Mucosa of descending colon (tissue), 3 donors: ENCODE data around the gene MTMR3. TPM values are rescaled to one million over a fixed set of nuclear protein-coding genes. Genes with fewer than 3 reads are reported as not detected.

Experiments
- ATAC-seq: fragments of 200-7000 bp; cut with Tn5 transposase; one replicate; pipeline ENCODE4 v1.9.1; 2020; ENCODE audit warnings: mild to moderate bottlenecking, moderate library complexity
- DNase-seq, 3 donors: peaks; one replicate each; pipeline ENCODE4 v3.0.0-alpha.2; 2020
- H3K36me3 ChIP-seq: fragments of 200-600 bp; one replicate; pipeline ENCODE4 v1.8.0; 2021; ENCODE audit warnings: low read depth, mild to moderate bottlenecking
- H3K4me1 ChIP-seq: fragments of 200-600 bp; one replicate; pipeline ENCODE4 v1.8.0; 2021; ENCODE audit warnings: low read depth, mild to moderate bottlenecking
- H3K4me3 ChIP-seq: fragments of 200-600 bp; one replicate; pipeline ENCODE4 v1.8.0; 2021; ENCODE audit warnings: mild to moderate bottlenecking
- H3K9me3 ChIP-seq: fragments of 200-600 bp; one replicate; pipeline ENCODE4 v1.8.0; 2021; ENCODE audit warnings: mild to moderate bottlenecking
- intact Hi-C, 2 donors: fragments of 100-400 bp; cut with DNase I in 1 of 2; cut with micrococcal nuclease in 1 of 2; formaldehyde crosslinking; loops; one replicate each; pipeline versions ENCODE4 v1.11.0 to v1.11.1; 2022; cut with DNase I, micrococcal nuclease
- total RNA-seq, 3 donors: library from RNA; stranded (reverse); fragmentation: NEBNext Ultra II Directional in 2 of 3; extraction: Animal tissue kit (Norgen Biotek cat#: 25700) in 2 of 3; gene quantifications; one replicate each; pipeline versions ENCODE4 v1.2.1 to v1.2.4, GENCODE V29; 2021 to 2023
- TF ChIP-seq, protein P1 (sequence below): fragments of 200-600 bp; IDR thresholded peaks from one replicate; pipeline ENCODE4 v1.8.0; 2022; ENCODE audit warnings: antibody characterized with exemption, mild to moderate bottlenecking
- donor health status: DM: no; HTN: no; CAD: no; lungs with moderate emphysema.
- donor health status: DM: no; HTN: no; CAD: no.
- donor health status: DM: no; HTN: yes; CAD: no.

The MTMR3 gene
- total RNA-seq, 3 donors from 2014 or later = 47.7 to 59.8 (median 54.4) TPM

DNA sequence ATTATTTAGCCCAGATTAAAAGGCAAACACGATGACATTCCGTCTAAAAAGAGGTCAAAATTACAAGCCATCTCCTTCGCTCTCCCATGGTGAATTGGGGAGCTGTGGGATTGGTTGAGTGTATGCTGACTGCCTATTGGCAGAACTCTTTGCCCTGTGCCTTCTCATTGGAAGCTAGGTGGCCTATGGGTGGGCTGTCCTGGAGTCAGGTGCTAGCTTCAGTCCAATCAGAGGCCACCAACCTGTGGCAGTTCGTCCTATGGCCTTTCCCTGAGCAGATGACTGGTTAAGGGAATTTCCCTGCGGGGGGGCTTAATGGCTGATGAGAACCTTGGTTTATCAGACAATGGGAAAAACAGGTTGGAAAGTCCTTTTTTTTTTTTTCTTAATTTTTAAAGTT lies 3.2 kb upstream of the MTMR3 start:
- no peak overlapping the region for H3K4me3 ChIP-seq
- no peaks in the 10 kb centered on the region for H3K36me3 ChIP-seq
- DNase-seq = no peak
- intact Hi-C loops = no loop called here
- TF ChIP-seq, protein P1, sequence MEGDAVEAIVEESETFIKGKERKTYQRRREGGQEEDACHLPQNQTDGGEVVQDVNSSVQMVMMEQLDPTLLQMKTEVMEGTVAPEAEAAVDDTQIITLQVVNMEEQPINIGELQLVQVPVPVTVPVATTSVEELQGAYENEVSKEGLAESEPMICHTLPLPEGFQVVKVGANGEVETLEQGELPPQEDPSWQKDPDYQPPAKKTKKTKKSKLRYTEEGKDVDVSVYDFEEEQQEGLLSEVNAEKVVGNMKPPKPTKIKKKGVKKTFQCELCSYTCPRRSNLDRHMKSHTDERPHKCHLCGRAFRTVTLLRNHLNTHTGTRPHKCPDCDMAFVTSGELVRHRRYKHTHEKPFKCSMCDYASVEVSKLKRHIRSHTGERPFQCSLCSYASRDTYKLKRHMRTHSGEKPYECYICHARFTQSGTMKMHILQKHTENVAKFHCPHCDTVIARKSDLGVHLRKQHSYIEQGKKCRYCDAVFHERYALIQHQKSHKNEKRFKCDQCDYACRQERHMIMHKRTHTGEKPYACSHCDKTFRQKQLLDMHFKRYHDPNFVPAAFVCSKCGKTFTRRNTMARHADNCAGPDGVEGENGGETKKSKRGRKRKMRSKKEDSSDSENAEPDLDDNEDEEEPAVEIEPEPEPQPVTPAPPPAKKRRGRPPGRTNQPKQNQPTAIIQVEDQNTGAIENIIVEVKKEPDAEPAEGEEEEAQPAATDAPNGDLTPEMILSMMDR = no peak
- H3K4me1 ChIP-seq = peaks cover 4% of the 10 kb centered on the region
- ATAC-seq = no peak
- H3K9me3 ChIP-seq = no peaks in the 10 kb centered on the region

DNA sequence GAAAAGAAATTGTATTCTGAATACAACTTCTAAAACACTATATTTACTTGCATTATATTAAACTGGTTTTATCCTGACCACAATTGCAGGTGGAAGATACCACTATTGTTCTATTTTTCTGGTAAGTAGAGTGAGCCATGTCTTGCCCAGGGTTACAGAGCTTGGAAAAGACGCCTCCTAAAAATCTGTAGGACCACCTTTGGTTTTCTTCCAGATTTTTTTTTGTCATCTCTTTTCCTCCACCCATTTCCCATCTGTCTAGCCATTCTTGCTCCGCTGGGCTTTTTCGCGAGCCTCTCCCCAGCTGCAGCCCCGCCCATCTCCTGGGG lies 294 bp upstream of the MTMR3 start:
- Histone ChIP-seq H3K4me3 (no peak overlapping the region), H3K36me3 (no peaks in the 10 kb centered on the region), H3K4me1 (peaks cover 14% of the 10 kb centered on the region), H3K9me3 (no peaks in the 10 kb centered on the region)
- DNase-seq (no peak), ATAC-seq (no peak)
- intact Hi-C loops = no loop called here
- TF ChIP-seq, protein P1 = no peak

DNA sequence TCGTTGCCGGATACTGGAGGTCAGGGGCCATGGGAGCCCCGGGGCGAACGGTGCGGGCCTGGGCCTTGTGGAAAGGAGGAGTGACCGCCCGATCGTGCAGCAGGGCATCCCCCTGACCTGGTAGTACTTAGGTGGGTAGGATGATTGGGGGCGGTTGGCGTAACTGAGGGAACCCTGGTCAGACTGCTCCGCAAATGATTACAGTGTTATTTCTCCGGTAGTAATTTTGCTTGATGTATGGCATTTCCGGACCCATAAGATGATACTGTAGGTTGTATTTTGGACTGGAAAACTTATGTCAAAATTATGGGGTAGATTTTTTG lies 762 bp downstream of the MTMR3 start:
- intact Hi-C loops = no loop called here
- Histone ChIP-seq H3K4me3 (peak overlapping the region; percentile 65), H3K4me1 (peaks cover 14% of the 10 kb centered on the region), H3K36me3 (no peaks in the 10 kb centered on the region), H3K9me3 (no peaks in the 10 kb centered on the region)
- ATAC-seq = no peak
- no peak for DNase-seq
- TF ChIP-seq, protein P1 = no peak

DNA sequence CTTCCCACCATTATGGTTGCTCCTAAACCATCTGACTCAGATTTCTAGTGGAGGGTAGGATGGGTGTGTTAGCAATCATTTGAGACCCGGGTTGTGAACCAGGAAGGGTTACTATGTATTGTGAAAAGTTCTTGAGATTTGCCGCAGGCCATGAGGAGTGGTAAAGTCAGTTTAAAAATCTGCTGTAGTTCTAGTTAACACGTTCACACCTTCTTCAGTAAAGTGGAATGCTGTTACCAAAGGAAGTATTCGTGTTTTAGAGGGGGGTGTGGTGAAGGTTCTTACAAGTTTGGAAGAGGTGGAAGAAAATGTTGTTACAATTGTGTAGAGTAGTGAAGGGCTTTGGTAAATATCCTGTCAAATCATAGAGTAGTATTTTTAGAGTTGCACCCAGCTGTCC lies 2.6 kb downstream of the MTMR3 start:
- TF ChIP-seq, protein P1 = no peak
- Histone ChIP-seq H3K9me3 (no peaks in the 10 kb centered on the region), H3K36me3 (no peaks in the 10 kb centered on the region), H3K4me1 (peaks cover 14% of the 10 kb centered on the region), H3K4me3 (no peak overlapping the region)
- no peak for DNase-seq
- intact Hi-C loops = no loop called here
- no peak for ATAC-seq

DNA sequence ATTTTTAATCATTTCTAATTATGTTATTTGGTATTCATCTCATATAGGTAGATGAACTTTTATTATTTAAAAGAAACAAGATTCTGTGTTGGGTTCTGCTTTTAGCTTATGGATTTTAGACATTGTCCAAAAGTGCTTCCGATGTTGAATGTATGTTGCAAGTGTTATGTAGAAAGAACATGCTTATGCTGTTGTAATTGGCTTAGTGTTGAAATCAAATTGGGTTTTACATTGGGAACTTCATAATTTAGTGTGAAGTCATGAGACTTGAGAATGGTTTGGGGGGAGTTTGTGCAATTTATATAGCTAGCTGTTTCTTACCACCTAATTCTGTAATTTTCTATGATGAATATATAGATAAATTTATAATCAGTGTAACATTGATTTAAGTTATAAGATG lies 3.6 kb downstream of the MTMR3 start:
- no peaks in the 10 kb centered on the region for H3K9me3 ChIP-seq
- intact Hi-C loops = no loop called here
- DNase-seq (no peak), ATAC-seq (no peak)
- no peak overlapping the region for H3K4me3 ChIP-seq
- H3K4me1 ChIP-seq = peaks cover 14% of the 10 kb centered on the region
- H3K36me3 ChIP-seq = no peaks in the 10 kb centered on the region
- TF ChIP-seq, protein P1 = no peak

DNA sequence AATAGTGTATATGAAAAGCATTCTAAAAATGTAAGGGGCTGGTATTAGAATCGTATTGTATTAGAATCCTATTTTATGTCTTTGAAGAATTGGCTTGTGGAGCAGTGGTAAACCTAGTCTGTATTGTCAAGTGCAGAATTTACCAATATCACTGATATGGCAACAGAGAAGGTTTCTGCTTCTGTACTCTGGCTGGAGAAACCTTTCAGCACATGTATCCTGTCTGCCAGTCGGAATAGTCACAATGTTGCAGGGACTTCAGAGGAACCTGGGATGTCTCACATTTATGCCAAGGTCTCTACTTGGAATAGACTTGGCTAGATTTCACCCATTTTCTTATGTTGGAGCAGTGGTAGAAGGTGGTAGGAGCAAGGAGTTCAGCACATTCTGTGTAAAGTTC lies 4.4 kb downstream of the MTMR3 start:
- Histone ChIP-seq H3K4me1 (peaks cover 14% of the 10 kb centered on the region), H3K36me3 (no peaks in the 10 kb centered on the region), H3K9me3 (no peaks in the 10 kb centered on the region), H3K4me3 (no peak overlapping the region)
- DNase-seq (no peak), ATAC-seq (no peak)
- intact Hi-C loops = no loop called here
- TF ChIP-seq, protein P1 = no peak
